HG03280 (cell line): ENCODE data around the gene C4orf50.
"Not testable (repeated sequence)": the region's sequence is repeated elsewhere in the genome, so short reads cannot be mapped to it uniquely, and the experiment has no call there.

ENCODE experiments used
- ATAC-seq: cut with Tn5 transposase; IDR thresholded peaks from one replicate; pipeline ENCODE4 v1.9.1; 2021; ENCODE audit warnings: mild to moderate bottlenecking, moderate library complexity; ENCODE audit not compliant: unreplicated experiment

Gene C4orf50

DNA sequence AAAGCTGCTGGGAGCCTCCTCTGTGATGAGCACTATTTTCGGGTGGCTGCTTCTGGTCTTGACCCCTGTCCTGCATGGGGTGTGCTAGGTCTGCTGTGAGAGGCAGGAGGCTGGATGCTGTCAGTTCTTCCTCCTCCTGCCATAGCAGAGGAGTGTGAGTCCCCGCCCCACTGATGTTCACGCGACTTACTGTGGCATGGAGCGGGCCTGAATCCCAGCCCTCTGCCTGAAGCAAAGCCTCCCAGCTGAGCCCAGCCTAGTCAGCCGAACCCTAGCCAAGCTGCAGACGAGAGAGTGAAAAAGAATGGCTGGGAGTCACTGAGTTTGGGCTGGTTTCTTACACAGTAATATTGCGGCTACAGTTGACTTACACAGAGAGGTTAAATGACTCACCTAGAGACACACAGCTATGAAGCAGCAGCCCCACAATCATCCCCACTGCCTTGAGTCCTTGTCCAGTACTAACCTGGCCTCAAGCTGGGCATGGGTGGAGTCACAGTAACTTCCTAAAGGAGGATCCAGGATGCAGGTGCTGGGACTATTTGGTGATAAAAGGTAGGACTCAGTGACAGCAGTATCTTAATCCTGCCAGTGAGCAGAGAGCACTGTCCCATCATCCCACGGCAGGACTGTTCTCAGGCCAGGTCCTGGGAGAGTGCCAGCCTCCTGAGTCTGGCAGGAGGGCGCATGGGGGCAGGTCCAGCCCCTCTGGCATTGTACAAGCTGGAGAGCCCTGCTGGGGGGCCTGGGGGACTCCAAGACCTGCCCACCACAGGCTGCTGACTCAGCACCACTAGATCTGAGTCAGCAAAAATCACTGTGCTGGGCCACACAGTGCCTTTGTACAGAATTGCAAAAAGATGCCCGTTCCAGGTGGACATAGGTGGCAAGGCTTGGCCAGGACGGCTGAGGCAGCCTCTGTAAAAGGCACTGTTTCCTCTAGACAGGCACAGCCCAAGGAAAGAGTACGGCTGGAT lies 65.0 kb downstream of the C4orf50 start:
- ATAC-seq = no peak

DNA sequence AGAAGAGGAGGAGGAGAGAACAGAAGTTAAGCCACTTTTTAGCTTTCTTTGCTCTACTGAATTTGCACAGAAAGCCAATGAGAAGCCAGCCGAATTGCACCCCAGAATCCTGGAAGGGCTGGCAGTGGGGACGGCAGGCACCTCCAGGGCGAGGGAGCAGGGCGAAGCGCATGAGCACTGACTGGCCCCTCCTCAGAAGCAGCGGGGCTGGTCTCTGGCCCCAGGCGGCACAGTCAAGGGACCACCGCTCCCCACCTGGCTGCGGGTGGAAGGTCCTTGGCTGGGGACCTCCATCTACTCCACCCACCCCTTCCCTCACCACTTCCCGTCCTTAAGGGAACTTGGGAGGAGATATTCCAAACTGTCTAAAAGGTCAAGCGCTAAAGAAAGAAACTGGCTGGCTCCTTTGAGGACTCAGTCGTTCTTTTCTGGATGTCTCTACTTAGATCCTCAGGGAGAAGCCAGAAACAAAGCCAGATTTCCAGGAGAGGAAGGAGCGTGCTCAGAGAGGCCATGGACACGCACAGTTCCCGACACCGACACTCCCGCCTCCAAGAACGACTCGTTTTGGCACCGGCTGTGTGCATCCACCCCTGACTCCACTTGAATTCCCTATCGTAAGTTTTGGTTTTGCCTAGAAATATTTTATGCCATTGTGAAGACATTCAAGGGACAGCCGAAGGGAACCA lies 65.8 kb downstream of the C4orf50 start:
- no peak for ATAC-seq

DNA sequence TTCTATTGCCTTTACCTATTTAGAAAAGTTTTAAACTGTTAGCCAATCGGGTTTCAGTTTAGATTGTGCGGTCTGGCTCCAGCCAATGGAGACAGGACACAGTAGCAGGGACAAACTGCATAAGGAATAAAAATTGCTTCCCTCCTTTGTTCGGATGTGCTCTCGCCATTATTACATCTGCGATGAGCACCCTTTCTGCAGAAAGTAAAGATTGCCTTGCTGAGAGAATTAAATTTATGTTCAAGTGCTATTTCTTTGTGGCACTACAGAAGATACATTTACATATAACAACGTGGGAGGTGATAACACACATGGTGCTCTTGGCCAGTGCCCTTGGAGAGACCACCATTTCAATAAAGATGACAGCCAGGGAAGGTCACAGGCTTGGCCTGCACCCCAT lies 71.6 kb downstream of the C4orf50 start:
- ATAC-seq = not testable (repeated sequence)

DNA sequence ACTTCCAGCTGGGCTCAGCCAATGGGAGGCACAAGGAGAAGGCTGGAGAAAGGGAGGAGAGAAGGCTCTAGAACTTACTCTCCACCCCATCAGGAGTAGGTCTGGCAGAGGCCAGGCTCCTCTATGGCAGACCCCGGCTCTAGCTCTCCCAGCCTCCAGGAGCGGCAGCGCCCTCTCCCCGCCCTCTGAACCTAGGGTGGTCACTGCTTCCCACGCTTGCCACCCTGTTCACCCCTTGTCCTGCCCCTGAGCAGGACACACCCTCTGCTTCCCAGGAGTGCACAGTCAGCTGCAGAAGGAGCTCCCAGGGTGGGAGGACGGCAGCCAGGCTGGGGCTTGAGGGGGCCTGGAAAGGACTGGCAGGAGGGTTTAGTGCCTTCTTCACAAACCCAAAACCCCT lies 72.3 kb downstream of the C4orf50 start:
- no peak for ATAC-seq

DNA sequence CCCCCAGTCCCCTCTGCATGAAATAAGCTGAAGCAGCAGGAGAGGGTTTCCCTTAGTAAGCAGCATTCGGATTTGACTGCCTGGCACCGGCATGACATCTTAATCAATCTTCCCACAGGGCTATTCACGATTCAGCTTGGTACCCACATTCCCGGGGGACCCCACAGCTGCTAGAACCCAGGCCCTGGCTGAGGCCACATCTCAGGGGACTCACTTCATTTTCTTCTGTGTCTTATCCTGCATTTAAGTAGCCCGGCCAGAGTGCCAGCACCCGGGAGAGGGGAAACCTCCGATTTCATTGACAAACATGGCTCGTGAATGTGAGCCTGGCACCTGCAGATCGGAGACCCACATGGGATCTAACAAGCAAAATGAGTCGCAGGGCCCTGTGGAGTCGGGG lies 73.1 kb downstream of the C4orf50 start:
- ATAC-seq = no peak

GRCh38 chr4:5943561-5943960 lies 74.7 kb downstream of the C4orf50 start:
- no peak for ATAC-seq

GRCh38 chr4:5942947-5943346 lies 75.3 kb downstream of the C4orf50 start:
- no peak for ATAC-seq

DNA sequence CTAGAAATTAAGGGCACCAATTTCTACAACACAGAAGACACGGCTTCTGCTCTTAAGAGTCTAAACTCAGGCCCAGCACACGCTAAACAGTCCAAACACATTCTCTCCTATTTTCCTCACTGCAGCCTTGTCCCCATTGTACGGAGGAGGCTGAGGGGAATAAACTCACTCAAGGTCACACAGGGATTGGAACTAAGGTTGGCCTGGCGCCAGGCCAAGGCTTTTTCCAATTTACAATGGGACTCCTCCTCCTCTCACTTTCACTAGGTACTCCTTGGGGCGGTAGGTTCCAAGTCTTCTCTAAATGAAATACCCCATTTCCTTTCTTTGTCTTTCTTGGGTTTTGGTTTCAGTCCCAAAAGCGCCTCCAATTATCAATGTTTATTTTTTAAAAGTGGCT lies 76.6 kb downstream of the C4orf50 start:
- ATAC-seq = no peak

- ATAC-seq = no peak
These were observed 77.6 kb downstream of the C4orf50 start for GRCh38 chr4:5940470-5941203.

GRCh38 chr4:5933996-5934831 lies 84.0 kb downstream of the C4orf50 start:
- ATAC-seq = no peak

DNA sequence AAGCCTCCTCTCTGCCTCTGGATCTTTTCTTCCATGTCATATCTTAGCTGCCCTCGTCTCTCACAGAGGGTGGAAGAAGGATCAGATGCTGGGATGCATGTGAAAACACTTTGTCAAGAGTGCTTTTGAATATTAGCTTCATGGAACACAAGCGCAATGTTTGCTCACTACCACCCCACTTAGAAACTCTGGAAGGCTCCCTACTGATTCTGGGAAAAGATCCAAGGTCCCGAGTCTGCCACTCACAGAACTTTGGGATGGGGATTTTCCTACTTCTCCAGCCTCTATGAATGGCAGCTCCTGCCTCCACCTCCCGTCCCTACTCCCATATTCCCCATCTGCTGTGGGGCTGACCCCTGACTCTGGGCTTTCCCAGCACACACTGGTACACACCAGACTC lies 85.1 kb downstream of the C4orf50 start:
- ATAC-seq = no peak

DNA sequence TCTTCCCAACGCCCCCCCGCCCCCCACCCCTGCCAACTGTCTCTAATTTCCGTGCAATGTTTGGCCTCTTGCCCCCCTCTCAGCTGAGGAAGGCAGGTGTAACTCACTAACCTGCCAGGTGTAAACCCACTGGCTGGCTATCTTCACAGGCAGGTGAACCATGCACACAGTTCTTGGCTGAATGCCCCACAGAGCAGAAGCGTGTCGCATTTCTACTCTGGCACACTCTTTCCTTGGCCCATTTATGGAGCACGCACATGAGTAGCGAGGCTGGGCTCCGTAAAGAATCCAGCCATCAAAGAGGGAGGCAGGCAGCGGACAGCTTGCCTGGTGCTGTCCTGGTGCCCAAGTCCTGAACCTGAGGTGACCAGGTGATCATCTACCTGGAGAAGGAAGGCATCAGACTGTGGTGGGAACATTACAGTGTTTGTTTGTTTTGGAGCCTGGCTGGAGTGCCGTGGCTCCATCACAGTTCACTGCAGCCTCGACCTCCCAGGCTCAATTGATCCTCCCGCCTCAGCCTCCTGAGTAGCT lies 86.1 kb downstream of the C4orf50 start:
- ATAC-seq = no peak

DNA sequence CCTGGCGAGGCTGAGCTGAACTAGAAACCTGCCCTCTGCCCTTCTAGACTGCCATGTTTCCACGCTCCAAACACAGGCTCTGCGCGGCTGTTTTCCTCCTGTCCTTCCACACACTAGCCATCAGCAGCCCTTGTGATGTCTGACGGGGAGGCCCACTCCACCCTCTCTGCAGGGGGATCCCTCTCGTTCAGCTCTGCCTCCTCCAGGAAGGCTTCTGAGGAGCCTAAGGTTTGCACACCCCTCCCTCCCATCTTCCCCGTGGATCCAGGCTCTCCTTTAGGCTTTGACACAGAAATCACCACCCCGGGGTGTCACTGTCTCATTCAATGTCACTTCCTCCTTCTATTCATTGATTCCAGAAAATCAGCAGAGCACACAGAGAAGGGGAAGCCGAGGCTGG lies 86.7 kb downstream of the C4orf50 start:
- no peak for ATAC-seq

GRCh38 chr4:5930876-5931275 lies 87.4 kb downstream of the C4orf50 start:
- ATAC-seq = no peak

DNA sequence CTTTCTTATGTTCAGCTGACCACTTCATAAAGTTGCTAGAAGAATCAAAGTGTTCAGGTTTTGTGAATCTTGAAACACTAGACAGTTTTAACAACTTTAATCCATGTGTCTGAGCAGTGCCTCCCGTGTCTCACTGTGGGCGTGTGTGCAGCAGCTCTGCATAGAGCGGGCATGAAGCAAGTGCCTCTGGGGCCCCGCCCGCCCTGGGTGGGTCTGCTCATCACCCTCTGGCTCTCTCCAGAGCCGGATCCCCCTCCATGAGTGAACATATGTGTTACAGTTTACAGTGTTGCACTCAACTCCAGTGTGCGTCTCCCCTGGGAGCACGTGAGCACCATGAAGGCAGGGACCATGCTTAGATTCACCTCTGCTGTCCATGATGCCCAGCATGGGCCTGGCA lies 87.8 kb downstream of the C4orf50 start:
- no peak for ATAC-seq

- no peak for ATAC-seq
These were observed 89.3 kb downstream of the C4orf50 start for GRCh38 chr4:5928844-5929420.

- no peak for ATAC-seq
These were observed 90.0 kb downstream of the C4orf50 start for GRCh38 chr4:5928274-5928673.

- no peak for ATAC-seq
These were observed 90.5 kb downstream of the C4orf50 start for GRCh38 chr4:5927747-5928146.

DNA sequence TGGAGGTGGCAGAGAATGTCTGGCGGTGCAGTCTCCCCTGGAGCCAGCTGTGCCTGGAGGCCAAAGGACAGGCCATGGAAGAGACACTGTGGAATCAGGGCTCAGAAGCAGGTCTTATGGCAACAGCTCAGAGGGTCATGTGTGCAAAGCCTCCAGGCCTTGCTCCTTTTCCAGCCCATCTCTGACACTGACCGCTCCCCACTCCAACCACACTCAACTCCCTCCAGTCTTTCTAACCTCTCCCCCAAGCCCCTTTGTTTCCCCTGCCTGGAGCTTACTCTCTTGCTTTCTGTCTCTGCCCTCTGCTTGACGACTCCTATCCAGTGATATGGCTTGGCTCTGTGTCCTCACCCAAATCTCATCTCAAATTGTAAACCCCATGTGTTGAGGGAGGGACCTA lies 91.1 kb downstream of the C4orf50 start:
- ATAC-seq = no peak

- no peak for ATAC-seq
These were observed 91.6 kb downstream of the C4orf50 start for GRCh38 chr4:5926598-5926997.
